H9 (cell line): ENCODE results near the gene CYB5A. TPM values are rescaled to one million over a fixed set of nuclear protein-coding genes. Genes with fewer than 3 reads are reported as not detected.

Source experiments
- DNase-seq: peaks from one replicate; pipeline ENCODE4 v3.0.0-alpha.2; 2017
- H2AFZ ChIP-seq: one replicate; pipeline ENCODE4 v1.6.1; 2013; ENCODE audit warnings: mild to moderate bottlenecking, low read length, control low read depth, moderate library complexity
- H2AK5ac ChIP-seq: 2 replicates; pipeline ENCODE4 v1.6.1; 2013; ENCODE audit warnings: low read length, control low read depth, mixed read lengths; ENCODE audit not compliant: insufficient read length
- H2BK120ac ChIP-seq: one replicate; pipeline ENCODE4 v1.6.1; 2013; ENCODE audit warnings: low read depth, mild to moderate bottlenecking, low read length, control low read depth, inconsistent platforms; ENCODE audit not compliant: poor library complexity, severe bottlenecking
- H2BK12ac ChIP-seq: 2 replicates; pipeline ENCODE4 v1.6.1; 2013; ENCODE audit warnings: low read length, control low read depth, mixed read lengths, low read depth; ENCODE audit not compliant: insufficient read length
- H2BK15ac ChIP-seq: 2 replicates; pipeline ENCODE4 v1.6.1; 2013; ENCODE audit warnings: low read depth, low read length, control low read depth
- H2BK20ac ChIP-seq: one replicate; pipeline ENCODE4 v1.6.1; 2013; ENCODE audit warnings: low read depth, mild to moderate bottlenecking, low read length, control low read depth, inconsistent platforms; ENCODE audit not compliant: poor library complexity, severe bottlenecking
- H2BK5ac ChIP-seq: 2 replicates; pipeline ENCODE4 v1.6.1; 2013; ENCODE audit warnings: low read length, control low read depth, mixed read lengths; ENCODE audit not compliant: insufficient read length
- H3K14ac ChIP-seq: 2 replicates; pipeline ENCODE4 v1.6.1; 2013; ENCODE audit warnings: low read length, control low read depth; ENCODE audit not compliant: insufficient read depth
- H3K18ac ChIP-seq: 2 replicates; pipeline ENCODE4 v1.6.1; 2013; ENCODE audit warnings: low read depth, mild to moderate bottlenecking, mixed read lengths, low read length, control low read depth; ENCODE audit not compliant: insufficient read length
- H3K23ac ChIP-seq: 2 replicates; pipeline ENCODE4 v1.6.1; 2013; ENCODE audit warnings: low read length, control low read depth, mixed read lengths, low read depth; ENCODE audit not compliant: insufficient read length
- H3K23me2 ChIP-seq: 2 replicates; pipeline ENCODE4 v1.6.1; 2013; ENCODE audit warnings: low read depth, mild to moderate bottlenecking, mixed read lengths, low read length, control low read depth; ENCODE audit not compliant: insufficient read length, poor library complexity, severe bottlenecking
- H3K27ac ChIP-seq: 2 replicates; pipeline ENCODE4 v1.5.1; 2013; ENCODE audit warnings: low read length, control low read depth, mixed read lengths, low read depth; ENCODE audit not compliant: insufficient read length
- H3K27me3 ChIP-seq: 2 replicates; pipeline ENCODE4 v1.6.1; 2013; ENCODE audit warnings: low read length, control low read depth, inconsistent platforms; ENCODE audit not compliant: insufficient read depth
- H3K4ac ChIP-seq: 2 replicates; pipeline ENCODE4 v1.6.1; 2013; ENCODE audit warnings: low read depth, mild to moderate bottlenecking, control low read depth, inconsistent platforms, low read length, moderate library complexity
- H3K4me1 ChIP-seq: 2 replicates; pipeline ENCODE4 v1.6.1; 2013; ENCODE audit warnings: low read length, control low read depth, inconsistent platforms; ENCODE audit not compliant: insufficient read depth
- H3K4me2 ChIP-seq: 2 replicates; pipeline ENCODE4 v1.6.1; 2013; ENCODE audit warnings: low read length, control low read depth, mixed read lengths; ENCODE audit not compliant: insufficient read length, insufficient read depth
- H3K56ac ChIP-seq: 2 replicates; pipeline ENCODE4 v1.6.1; 2013; ENCODE audit warnings: low read depth, mild to moderate bottlenecking, mixed read lengths, low read length, control low read depth; ENCODE audit not compliant: insufficient read length
- H3K79me1 ChIP-seq: 2 replicates; pipeline ENCODE4 v1.6.1; 2013; ENCODE audit warnings: low read depth, mild to moderate bottlenecking, moderate library complexity, low read length, control low read depth, inconsistent platforms; ENCODE audit not compliant: insufficient read depth, poor library complexity, severe bottlenecking
- H3K79me2 ChIP-seq: 2 replicates; pipeline ENCODE4 v1.6.1; 2013; ENCODE audit warnings: low read length, control low read depth, inconsistent platforms; ENCODE audit not compliant: insufficient read depth
- H3K9ac ChIP-seq: 2 replicates; pipeline ENCODE4 v1.6.1; 2013; ENCODE audit warnings: low read length, control low read depth, mixed read lengths; ENCODE audit not compliant: insufficient read length; ENCODE audit errors: extremely low read depth
- H3K9me3 ChIP-seq: one replicate; pipeline ENCODE4 v1.6.1; 2013; ENCODE audit warnings: low read depth, low read length, inconsistent platforms; ENCODE audit not compliant: control insufficient read depth
- H3T11ph ChIP-seq: one replicate; pipeline ENCODE4 v1.6.1; 2013; ENCODE audit warnings: mild to moderate bottlenecking, low read length, control low read depth, inconsistent platforms
- H4K20me1 ChIP-seq: one replicate; pipeline ENCODE4 v1.6.1; 2013; ENCODE audit not compliant: control insufficient read depth, insufficient read length, insufficient read depth
- H4K5ac ChIP-seq: 2 replicates; pipeline ENCODE4 v1.6.1; 2013; ENCODE audit warnings: low read depth, mild to moderate bottlenecking, mixed read lengths, low read length, control low read depth; ENCODE audit not compliant: insufficient read length
- H4K8ac ChIP-seq: replicated peaks from 2 replicates; pipeline ENCODE4 v1.6.1; 2013; ENCODE audit warnings: low read length, control low read depth, mixed read lengths, low read depth; ENCODE audit not compliant: insufficient read length
- H4K91ac ChIP-seq: 2 replicates; pipeline ENCODE4 v1.6.1; 2013; ENCODE audit warnings: low read depth, mild to moderate bottlenecking, moderate library complexity, mixed read lengths, low read length, control low read depth; ENCODE audit not compliant: insufficient read length
- H3K27ac Mint-ChIP-seq, 3 experiments: 2 replicates in 2 of 3; 3 replicates in 1 of 3; pipeline ENCODE4 v1.8.0; 2020 to 2021; ENCODE audit warnings: mixed read lengths in 3 of 3, mild to moderate bottlenecking in 1 of 3, moderate library complexity in 1 of 3
- H3K27me3 Mint-ChIP-seq: 2 replicates; pipeline ENCODE4 v1.8.0; 2021; ENCODE audit warnings: low read depth, mild to moderate bottlenecking, moderate library complexity, mixed read lengths
- H3K36me3 Mint-ChIP-seq, 3 experiments: 2 replicates in 2 of 3; 3 replicates in 1 of 3; pipeline ENCODE4 v1.8.0; 2020 to 2021; ENCODE audit warnings: low read depth in 3 of 3, mixed read lengths in 3 of 3; ENCODE audit not compliant: insufficient read depth in 1 of 3
- H3K4me1 Mint-ChIP-seq, 2 experiments: 2 replicates each; pipeline ENCODE4 v1.8.0; 2020; ENCODE audit warnings: mixed read lengths in 2 of 2
- H3K4me3 Mint-ChIP-seq, 2 experiments: 2 replicates in 1 of 2; 3 replicates in 1 of 2; pipeline ENCODE4 v1.8.0; 2020 to 2021; ENCODE audit warnings: mild to moderate bottlenecking in 2 of 2, mixed read lengths in 2 of 2, moderate library complexity in 1 of 2
- H3K9me3 Mint-ChIP-seq, 2 experiments: 2 replicates in 1 of 2; 3 replicates in 1 of 2; pipeline ENCODE4 v1.8.0; 2020; ENCODE audit warnings: mild to moderate bottlenecking in 2 of 2, mixed read lengths in 2 of 2, moderate library complexity in 1 of 2
- CTCF ChIP-seq: fragments of 200-600 bp; sonication (generic); conservative IDR thresholded peaks from 3 replicates; pipeline ENCODE4 v1.8.0; 2021; ENCODE audit warnings: antibody characterized with exemption, mild to moderate bottlenecking
- WGBS: extraction: QIAGEN DNeasy Blood & Tissue Kit; methylation state at CpG from one replicate; pipeline ENCODE4 v1.1.7; 2013; ENCODE audit warnings: missing lambda C conversion rate, low lambda C conversion rate, mixed read lengths; ENCODE audit not compliant: insufficient read length; ENCODE audit errors: extremely low coverage; 5-methylcytosine and 5-hydroxymethylcytosine counted together
- total RNA-seq: library from RNA; stranded (reverse); gene quantifications from 2 replicates; pipeline ENCODE4 v1.2.1, GENCODE V29; 2021

CYB5A gene
- total RNA-seq, 1 experiment from 2014 or later: 93.2 TPM

GRCh38 chr18:74234326-74235171, 57.2 kb downstream of the CYB5A start:
- no peak overlapping the region for H3K56ac ChIP-seq
- TF ChIP-seq CTCF: no peak
- no peaks in the 10 kb centered on the region for H3K79me2 ChIP-seq
- H3K14ac ChIP-seq: no peak overlapping the region
- H4K91ac ChIP-seq: no peak overlapping the region
- H3K9ac ChIP-seq: no peak overlapping the region
- H2BK15ac ChIP-seq: no peak overlapping the region
- no peak overlapping the region for H2BK20ac ChIP-seq
- DNase-seq: no peak
- Mint-ChIP-seq H3K4me3 (no peak overlapping the region), H3K4me1 (peaks cover 6 to 7% of the 10 kb centered on the region in 2 experiments), H3K9me3 (no peaks in the 10 kb centered on the region), H3K27ac (no peak overlapping the region), H3K36me3 (no peaks in the 10 kb centered on the region), H3K27me3 (peaks cover 2% of the 10 kb centered on the region; the same call in 1 of the 2 replicates)
- no peak overlapping the region for H3K18ac ChIP-seq
- H3K4ac ChIP-seq: no peak overlapping the region
- no peak overlapping the region for H3T11ph ChIP-seq
- no peak overlapping the region for H3K27ac ChIP-seq
- H3K79me1 ChIP-seq: no peaks in the 10 kb centered on the region
- H2BK120ac ChIP-seq: no peak overlapping the region
- H4K5ac ChIP-seq: no peak overlapping the region
- no peak overlapping the region for H2BK12ac ChIP-seq
- no CpG with 5 or more reads among the region's 10 CpGs for WGBS
- no peak overlapping the region for H4K8ac ChIP-seq
- no peak overlapping the region for H2AK5ac ChIP-seq
- no peaks in the 10 kb centered on the region for H3K9me3 ChIP-seq
- no peak overlapping the region for H3K4me2 ChIP-seq
- no peaks in the 10 kb centered on the region for H3K4me1 ChIP-seq
- H3K27me3 ChIP-seq: no peaks in the 10 kb centered on the region
- no peaks in the 10 kb centered on the region for H3K23me2 ChIP-seq
- no peak overlapping the region for H2BK5ac ChIP-seq
- no peaks in the 10 kb centered on the region for H4K20me1 ChIP-seq
- H3K23ac ChIP-seq: no peak overlapping the region
- H2AFZ ChIP-seq: no peak overlapping the region
